Mesothelial cell of epicardium (in vitro differentiated cells): Measurements from ENCODE around the gene TRIM66. TPM values are rescaled to one million over a fixed set of nuclear protein-coding genes. Genes with fewer than 3 reads are reported as not detected.

Source experiments
- DNase-seq, 2 experiments: peaks; one replicate each; pipeline ENCODE4 v3.0.0; 2021; ENCODE audit warnings: low spot score in 2 of 2; ENCODE audit not compliant: unreplicated experiment in 2 of 2
- H3K27ac Mint-ChIP-seq: 2 replicates; pipeline ENCODE4 v1.8.0; 2021; ENCODE audit warnings: mixed read lengths
- H3K27me3 Mint-ChIP-seq: 2 replicates; pipeline ENCODE4 v1.8.0; 2021; ENCODE audit warnings: low read depth, mixed read lengths
- H3K36me3 Mint-ChIP-seq: 2 replicates; pipeline ENCODE4 v1.8.0; 2021; ENCODE audit warnings: mixed read lengths
- H3K4me1 Mint-ChIP-seq: 2 replicates; pipeline ENCODE4 v1.8.0; 2021; ENCODE audit warnings: mixed read lengths
- H3K4me3 Mint-ChIP-seq: 2 replicates; pipeline ENCODE4 v1.8.0; 2021; ENCODE audit warnings: mild to moderate bottlenecking, moderate library complexity, mixed read lengths
- H3K9me3 Mint-ChIP-seq: 2 replicates; pipeline ENCODE4 v1.8.0; 2021; ENCODE audit warnings: mixed read lengths
- total RNA-seq: library from RNA; stranded (reverse); gene quantifications from 3 replicates; pipeline ENCODE4 v1.2.1, GENCODE V29; 2021
- TF ChIP-seq, protein P1 (sequence below): fragments of 200-600 bp; sonication (generic); IDR thresholded peaks from one replicate; pipeline ENCODE4 v1.5.0; 2021; ENCODE audit warnings: antibody characterized with exemption; ENCODE audit not compliant: unreplicated experiment

Gene TRIM66
- total RNA-seq, 1 donor from 2014 or later = 8.3 TPM

DNA sequence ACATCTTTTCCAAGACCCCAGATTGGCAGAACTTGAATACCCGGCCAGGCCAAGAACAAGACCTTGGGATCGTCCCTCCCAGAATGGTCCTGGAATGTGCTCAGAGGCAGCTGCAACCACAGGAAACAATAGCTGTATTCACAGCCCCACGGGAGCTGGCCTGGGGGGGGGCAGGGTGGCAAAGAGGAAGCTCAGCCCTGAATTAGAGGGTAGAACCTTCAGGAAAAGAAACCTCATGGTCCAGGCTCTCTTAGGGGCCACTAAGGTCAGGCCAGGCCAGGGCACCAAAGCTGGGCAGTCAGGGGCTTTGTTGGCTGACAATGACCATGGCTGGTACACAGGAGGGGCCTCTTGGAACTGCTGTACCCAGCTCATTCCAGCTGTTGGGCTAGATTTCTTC, 17.4 kb upstream of the TRIM66 start:
- Mint-ChIP-seq H3K27me3 (no peaks in the 10 kb centered on the region), H3K36me3 (peaks cover 46% of the 10 kb centered on the region), H3K27ac (no peak overlapping the region), H3K9me3 (no peaks in the 10 kb centered on the region), H3K4me1 (no peaks in the 10 kb centered on the region), H3K4me3 (no peak overlapping the region)
- DNase-seq = no peak
- TF ChIP-seq, protein P1, sequence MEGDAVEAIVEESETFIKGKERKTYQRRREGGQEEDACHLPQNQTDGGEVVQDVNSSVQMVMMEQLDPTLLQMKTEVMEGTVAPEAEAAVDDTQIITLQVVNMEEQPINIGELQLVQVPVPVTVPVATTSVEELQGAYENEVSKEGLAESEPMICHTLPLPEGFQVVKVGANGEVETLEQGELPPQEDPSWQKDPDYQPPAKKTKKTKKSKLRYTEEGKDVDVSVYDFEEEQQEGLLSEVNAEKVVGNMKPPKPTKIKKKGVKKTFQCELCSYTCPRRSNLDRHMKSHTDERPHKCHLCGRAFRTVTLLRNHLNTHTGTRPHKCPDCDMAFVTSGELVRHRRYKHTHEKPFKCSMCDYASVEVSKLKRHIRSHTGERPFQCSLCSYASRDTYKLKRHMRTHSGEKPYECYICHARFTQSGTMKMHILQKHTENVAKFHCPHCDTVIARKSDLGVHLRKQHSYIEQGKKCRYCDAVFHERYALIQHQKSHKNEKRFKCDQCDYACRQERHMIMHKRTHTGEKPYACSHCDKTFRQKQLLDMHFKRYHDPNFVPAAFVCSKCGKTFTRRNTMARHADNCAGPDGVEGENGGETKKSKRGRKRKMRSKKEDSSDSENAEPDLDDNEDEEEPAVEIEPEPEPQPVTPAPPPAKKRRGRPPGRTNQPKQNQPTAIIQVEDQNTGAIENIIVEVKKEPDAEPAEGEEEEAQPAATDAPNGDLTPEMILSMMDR = no peak

GRCh38 chr11:8698917-8699441, 16.5 kb upstream of the TRIM66 start:
- Mint-ChIP-seq H3K4me3 (no peak overlapping the region), H3K9me3 (no peaks in the 10 kb centered on the region), H3K36me3 (peaks cover 49% of the 10 kb centered on the region), H3K4me1 (no peaks in the 10 kb centered on the region), H3K27ac (peak overlapping the region; percentile 12), H3K27me3 (no peaks in the 10 kb centered on the region)
- DNase-seq = no peak
- TF ChIP-seq, protein P1 = no peak

- Mint-ChIP-seq H3K4me1 (no peaks in the 10 kb centered on the region), H3K9me3 (no peaks in the 10 kb centered on the region), H3K36me3 (peaks cover 53% of the 10 kb centered on the region), H3K27ac (peak overlapping the region; percentile 12), H3K4me3 (no peak overlapping the region), H3K27me3 (no peaks in the 10 kb centered on the region)
- DNase-seq = no peak
- TF ChIP-seq, protein P1 = no peak
These were observed 15.9 kb upstream of the TRIM66 start for GRCh38 chr11:8698379-8698851.

DNA sequence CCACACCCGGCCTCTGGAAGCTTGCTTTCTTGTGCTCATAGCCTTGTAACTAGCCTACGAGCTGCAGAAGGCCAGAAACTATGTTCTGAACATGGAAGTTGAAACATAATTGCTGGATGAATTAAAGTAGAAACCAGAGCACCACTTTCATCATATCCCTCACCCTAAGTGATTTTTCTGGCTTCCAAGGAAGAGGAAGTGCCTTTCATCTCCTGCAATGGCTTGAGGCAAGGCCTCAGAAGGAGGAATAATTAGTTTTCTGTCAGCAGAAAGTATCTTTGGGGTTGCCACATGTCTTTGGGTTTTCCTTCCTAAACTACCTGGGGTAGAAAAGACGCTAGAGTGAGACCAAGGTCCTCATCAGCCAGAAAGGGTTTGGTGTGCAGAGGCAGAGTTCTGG, 14.6 kb upstream of the TRIM66 start:
- Mint-ChIP-seq H3K27ac (no peak overlapping the region), H3K36me3 (peaks cover 57% of the 10 kb centered on the region), H3K27me3 (no peaks in the 10 kb centered on the region), H3K4me3 (no peak overlapping the region), H3K4me1 (no peaks in the 10 kb centered on the region), H3K9me3 (no peaks in the 10 kb centered on the region)
- TF ChIP-seq, protein P1 = no peak
- no peak for DNase-seq

DNA sequence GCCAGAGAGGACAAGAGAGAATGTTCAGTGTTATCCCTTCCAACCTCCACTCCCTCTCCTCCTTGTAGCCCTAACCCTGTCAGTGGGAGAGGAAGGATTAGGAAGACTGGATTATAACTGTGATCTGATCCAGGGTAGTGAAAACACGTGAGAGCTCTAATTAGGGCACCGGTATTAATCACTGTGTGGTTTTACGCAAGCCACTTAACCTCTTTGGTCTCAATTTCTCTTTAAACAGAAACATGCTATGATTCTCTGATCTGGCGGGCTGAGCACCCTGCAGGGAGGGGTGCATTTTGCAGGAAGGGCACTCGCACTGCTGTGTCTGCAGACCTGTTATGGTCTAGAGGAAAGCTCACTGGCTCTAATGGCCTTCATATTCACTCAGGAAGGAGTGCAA, 11.7 kb upstream of the TRIM66 start:
- no peak for DNase-seq
- TF ChIP-seq, protein P1 = no peak
- H3K36me3 Mint-ChIP-seq = peaks cover 47% of the 10 kb centered on the region
- H3K9me3 Mint-ChIP-seq = no peaks in the 10 kb centered on the region
- peaks cover 10% of the 10 kb centered on the region for H3K4me1 Mint-ChIP-seq
- H3K4me3 Mint-ChIP-seq = no peak overlapping the region
- no peaks in the 10 kb centered on the region for H3K27me3 Mint-ChIP-seq
- no peak overlapping the region for H3K27ac Mint-ChIP-seq

GRCh38 chr11:8693555-8693954, 11.1 kb upstream of the TRIM66 start:
- TF ChIP-seq, protein P1 = no peak
- no peaks in the 10 kb centered on the region for H3K9me3 Mint-ChIP-seq
- H3K27ac Mint-ChIP-seq = no peak overlapping the region
- peaks cover 14% of the 10 kb centered on the region for H3K4me1 Mint-ChIP-seq
- H3K27me3 Mint-ChIP-seq = no peaks in the 10 kb centered on the region
- no peak for DNase-seq
- no peak overlapping the region for H3K4me3 Mint-ChIP-seq
- H3K36me3 Mint-ChIP-seq = peaks cover 44% of the 10 kb centered on the region
